Right atrium auricular region (tissue), 2 donors: Measurements from ENCODE around the gene SUDS3. TPM values are rescaled to one million over a fixed set of nuclear protein-coding genes. Genes with fewer than 3 reads are reported as not detected.

Source experiments
- DNase-seq: peaks from one replicate; pipeline ENCODE4 v3.0.0-alpha.2; 2019; ENCODE audit warnings: low spot score
- H3K27ac ChIP-seq, 2 donors: fragments of 200-600 bp; sonication (generic); 1 replicate in 1 of 2; 2 replicates in 1 of 2; pipeline ENCODE4 v1.5.1; 2016 to 2019
- H3K27me3 ChIP-seq, 2 donors: fragments of 200-600 bp; sonication (generic); one replicate each; pipeline versions ENCODE4 v1.5.1 to v1.6.0; 2017 to 2019
- H3K36me3 ChIP-seq: fragments of 200-600 bp; sonication (generic); one replicate; pipeline ENCODE4 v1.5.1; 2016
- H3K4me1 ChIP-seq, 2 donors: fragments of 200-600 bp; sonication (generic); one replicate each; pipeline versions ENCODE4 v1.5.1 to v1.6.0; 2017 to 2019
- H3K4me3 ChIP-seq, 2 donors: fragments of 200-600 bp; sonication (generic); 1 replicate in 1 of 2; 2 replicates in 1 of 2; pipeline ENCODE4 v1.5.1; 2017 to 2019; ENCODE audit warnings: mild to moderate bottlenecking in 1 of 2, moderate library complexity in 1 of 2
- H3K9me3 ChIP-seq, 2 donors: fragments of 200-600 bp; sonication (generic); one replicate each; pipeline ENCODE4 v1.5.1; 2019
- CTCF ChIP-seq, 2 donors: fragments of 200-600 bp; sonication (generic); IDR thresholded peaks; one replicate each; pipeline ENCODE4 v1.5.1; 2019; ENCODE audit warnings: antibody characterized with exemption in 2 of 2
- total RNA-seq, 2 donors: library from RNA; depleted of rRNA; stranded (reverse); fragments of >200 nt; gene quantifications; one replicate each; pipeline ENCODE4 v1.1.0, GENCODE V29; 2016

SUDS3 gene
- total RNA-seq, 2 donors from 2014 or later: 19.1 to 30.2 TPM

GRCh38 chr12:118447181-118447580 lies 70.8 kb downstream of the SUDS3 start:
- no peaks in the 10 kb centered on the region for H3K4me1 ChIP-seq
- H3K27me3 ChIP-seq: no peaks in the 10 kb centered on the region
- no peak overlapping the region for H3K27ac ChIP-seq
- DNase-seq: no peak
- no peaks in the 10 kb centered on the region for H3K9me3 ChIP-seq
- H3K4me3 ChIP-seq: no peak overlapping the region
- H3K36me3 ChIP-seq: no peaks in the 10 kb centered on the region
- no peak for TF ChIP-seq CTCF (IDR thresholded peaks at IDR 0.05)

- DNase-seq: no peak
- no peaks in the 10 kb centered on the region for H3K9me3 ChIP-seq
- TF ChIP-seq CTCF (IDR thresholded peaks at IDR 0.05): no peak
Measured at GRCh38 chr12:118448341-118448740, 72.0 kb downstream of the SUDS3 start.

GRCh38 chr12:118455327-118455726 lies 79.0 kb downstream of the SUDS3 start:
- Histone ChIP-seq H3K4me3 (no peak overlapping the region), H3K36me3 (no peaks in the 10 kb centered on the region), H3K9me3 (no peaks in the 10 kb centered on the region), H3K4me1 (no peaks in the 10 kb centered on the region), H3K27me3 (no peaks in the 10 kb centered on the region), H3K27ac (no peak overlapping the region)
- no peak for DNase-seq
- TF ChIP-seq CTCF (IDR thresholded peaks at IDR 0.05): no peak

More at GRCh38 chr12:118448341-118448740, 72.0 kb downstream of the SUDS3 start:
- H3K27ac ChIP-seq: no peak overlapping the region
- no peaks in the 10 kb centered on the region for H3K27me3 ChIP-seq
- no peaks in the 10 kb centered on the region for H3K36me3 ChIP-seq
- no peak overlapping the region for H3K4me3 ChIP-seq
- H3K4me1 ChIP-seq: no peaks in the 10 kb centered on the region

- no peak for TF ChIP-seq CTCF (IDR thresholded peaks at IDR 0.05)
- DNase-seq: no peak
- Histone ChIP-seq H3K4me1 (no peaks in the 10 kb centered on the region), H3K9me3 (no peaks in the 10 kb centered on the region), H3K4me3 (no peak overlapping the region), H3K27ac (no peak overlapping the region), H3K36me3 (no peaks in the 10 kb centered on the region), H3K27me3 (no peaks in the 10 kb centered on the region)
Measured at GRCh38 chr12:118456741-118457140, 80.4 kb downstream of the SUDS3 start.

- no peaks in the 10 kb centered on the region for H3K9me3 ChIP-seq
- no peak overlapping the region for H3K4me3 ChIP-seq
- no peaks in the 10 kb centered on the region for H3K4me1 ChIP-seq
- H3K27ac ChIP-seq: no peak overlapping the region
- TF ChIP-seq CTCF (IDR thresholded peaks at IDR 0.05): no peak
- DNase-seq: no peak
- H3K27me3 ChIP-seq: no peaks in the 10 kb centered on the region
- no peaks in the 10 kb centered on the region for H3K36me3 ChIP-seq
Measured at GRCh38 chr12:118459110-118459509, 82.8 kb downstream of the SUDS3 start.

- no peak overlapping the region for H3K27ac ChIP-seq
- H3K4me3 ChIP-seq: no peak overlapping the region
Measured at GRCh38 chr12:118463677-118464076, 87.3 kb downstream of the SUDS3 start.

More at GRCh38 chr12:118463677-118464076, 87.3 kb downstream of the SUDS3 start:
- Histone ChIP-seq H3K9me3 (no peaks in the 10 kb centered on the region), H3K36me3 (no peaks in the 10 kb centered on the region), H3K4me1 (no peaks in the 10 kb centered on the region), H3K27me3 (no peaks in the 10 kb centered on the region)
- DNase-seq: no peak
- no peak for TF ChIP-seq CTCF (IDR thresholded peaks at IDR 0.05)
